Measurements from ENCODE around the gene VPS51.

- TF ChIP-seq EZH2 (IDR thresholded peaks at IDR 0.05; ENCODE audit: borderline replicate concordance, insufficient read depth, low read length, poor library complexity, severe bottlenecking), result no peak
- TF ChIP-seq REST (IDR thresholded peaks at IDR 0.05; ENCODE audit: borderline replicate concordance), result no peak
- TF ChIP-seq CTCF (IDR thresholded peaks at IDR 0.05; ENCODE audit: poor library complexity, severe bottlenecking), result no peak
- TF ChIP-seq TAF1 (IDR thresholded peaks at IDR 0.05; ENCODE audit: low read depth), result no peak
- TF ChIP-seq RAD21 (conservative IDR thresholded peaks at IDR 0.05), result no peak
- no peak for TF ChIP-seq EP300 (conservative IDR thresholded peaks at IDR 0.05; ENCODE audit: poor library complexity, severe bottlenecking)
- TF ChIP-seq SMC3 (conservative IDR thresholded peaks at IDR 0.05; ENCODE audit: poor library complexity), result no peak
- TF ChIP-seq POLR2AphosphoS5 (IDR thresholded peaks at IDR 0.05), result no peak
- no peak for TF ChIP-seq MXI1 (conservative IDR thresholded peaks at IDR 0.05; ENCODE audit: poor library complexity, severe bottlenecking)
Observed at GRCh38 chr11:65135633-65136145, 39.7 kb downstream of the VPS51 start.

Data from neural cell (in vitro differentiated cells).